Mesenchymal stem cell (in vitro differentiated cells and primary cell): Measurements from ENCODE around the gene CAMK1G.

Experiments used
- DNase-seq: peaks from one replicate; pipeline ENCODE4 v3.0.0-alpha.2; 2013
- H2AFZ ChIP-seq: one replicate; pipeline ENCODE4 v1.6.1; 2013; ENCODE audit warnings: low read depth, mild to moderate bottlenecking, control low read depth, inconsistent platforms, low read length, moderate library complexity
- H2AK5ac ChIP-seq: 2 replicates; pipeline ENCODE4 v1.6.1; 2013; ENCODE audit warnings: low read length, moderate library complexity, mild to moderate bottlenecking, inconsistent platforms; ENCODE audit not compliant: severe bottlenecking
- H2BK120ac ChIP-seq: one replicate; pipeline ENCODE4 v1.6.1; 2013; ENCODE audit warnings: low read depth, mild to moderate bottlenecking, inconsistent platforms, low read length, moderate library complexity
- H2BK12ac ChIP-seq, 2 experiments: one replicate each; pipeline ENCODE4 v1.6.1; 2013; ENCODE audit warnings: inconsistent platforms in 2 of 2, low read length in 2 of 2, mild to moderate bottlenecking in 2 of 2, moderate library complexity in 2 of 2, control low read depth in 1 of 2
- H2BK15ac ChIP-seq: one replicate; pipeline ENCODE4 v1.6.1; 2013; ENCODE audit warnings: mild to moderate bottlenecking, low read depth, inconsistent platforms; ENCODE audit not compliant: poor library complexity, severe bottlenecking
- H2BK5ac ChIP-seq: 2 replicates; pipeline ENCODE4 v1.6.1; 2013; ENCODE audit warnings: low read depth, mild to moderate bottlenecking, low read length, control low read depth, inconsistent platforms; ENCODE audit not compliant: poor library complexity, severe bottlenecking
- H3K14ac ChIP-seq, 2 experiments: one replicate each; pipeline ENCODE4 v1.6.1; 2013; ENCODE audit warnings: inconsistent platforms in 2 of 2, low read length in 2 of 2, control low read depth in 1 of 2, mild to moderate bottlenecking in 1 of 2, moderate library complexity in 1 of 2
- H3K18ac ChIP-seq, 2 experiments: one replicate each; pipeline ENCODE4 v1.6.1; 2013; ENCODE audit warnings: inconsistent platforms in 2 of 2, low read length in 2 of 2, control low read depth in 1 of 2, low read depth in 1 of 2, mild to moderate bottlenecking in 1 of 2
- H3K23ac ChIP-seq, 2 experiments: one replicate each; pipeline ENCODE4 v1.6.1; 2013; ENCODE audit warnings: inconsistent platforms in 2 of 2, low read length in 2 of 2, mild to moderate bottlenecking in 2 of 2, moderate library complexity in 2 of 2, control low read depth in 1 of 2
- H3K27ac ChIP-seq: 2 replicates; pipeline ENCODE4 v1.5.1; 2013; ENCODE audit warnings: mild to moderate bottlenecking, moderate library complexity, low read length, control low read depth, inconsistent platforms; ENCODE audit not compliant: poor library complexity, severe bottlenecking
- H3K27me3 ChIP-seq, 2 experiments: 2 replicates each; pipeline versions ENCODE4 v1.6.1 to v1.7.0; 2013; ENCODE audit warnings: low read length in 2 of 2, mild to moderate bottlenecking in 2 of 2, moderate library complexity in 2 of 2, control low read depth in 1 of 2, inconsistent platforms in 1 of 2; ENCODE audit not compliant: control insufficient read depth in 1 of 2, insufficient read depth in 1 of 2
- H3K36me3 ChIP-seq, 2 experiments: 2 replicates each; pipeline versions ENCODE4 v1.6.1 to v1.7.0; 2013; ENCODE audit warnings: low read length in 2 of 2, control low read depth in 1 of 2, inconsistent platforms in 1 of 2, low read depth in 1 of 2, mild to moderate bottlenecking in 1 of 2; ENCODE audit not compliant: insufficient read depth in 2 of 2, control insufficient read depth in 1 of 2
- H3K4ac ChIP-seq, 2 experiments: one replicate each; pipeline ENCODE4 v1.6.1; 2013; ENCODE audit warnings: inconsistent platforms in 2 of 2, low read length in 2 of 2, mild to moderate bottlenecking in 2 of 2, moderate library complexity in 2 of 2, control low read depth in 1 of 2, low read depth in 1 of 2
- H3K4me1 ChIP-seq: 2 replicates; pipeline ENCODE4 v1.6.1; 2013; ENCODE audit warnings: low read depth, low read length, control low read depth; ENCODE audit not compliant: control insufficient read depth, insufficient read depth
- H3K4me2 ChIP-seq: 2 replicates; pipeline ENCODE4 v1.6.1; 2013; ENCODE audit warnings: low read length, mild to moderate bottlenecking, inconsistent platforms; ENCODE audit not compliant: poor library complexity, severe bottlenecking
- H3K4me3 ChIP-seq, 2 experiments: 2 replicates each; pipeline versions ENCODE4 v1.5.1 to v1.7.0; 2013; ENCODE audit warnings: low read length in 2 of 2, mild to moderate bottlenecking in 2 of 2, control low read depth in 1 of 2, low read depth in 1 of 2; ENCODE audit not compliant: insufficient read depth in 1 of 2
- H3K79me1 ChIP-seq: replicated peaks from 2 replicates; pipeline ENCODE4 v1.6.1; 2013; ENCODE audit warnings: mild to moderate bottlenecking, control low read depth, low read length, inconsistent platforms; ENCODE audit not compliant: poor library complexity, severe bottlenecking
- H3K9ac ChIP-seq: 2 replicates; pipeline ENCODE4 v1.7.0; 2013; ENCODE audit warnings: mild to moderate bottlenecking, low read length, moderate library complexity
- H3K9me3 ChIP-seq: 2 replicates; pipeline ENCODE4 v1.7.0; 2013; ENCODE audit warnings: mild to moderate bottlenecking, low read length; ENCODE audit not compliant: control insufficient read depth
- H4K8ac ChIP-seq: one replicate; pipeline ENCODE4 v1.6.1; 2013; ENCODE audit warnings: inconsistent platforms, mild to moderate bottlenecking, low read length, moderate library complexity
- H4K91ac ChIP-seq: one replicate; pipeline ENCODE4 v1.6.1; 2013; ENCODE audit warnings: mild to moderate bottlenecking, low read length, inconsistent platforms
- WGBS: methylation state at CpG from one replicate; pipeline ENCODE4 v1.1.7; 2013; ENCODE audit warnings: mixed read lengths; 5-methylcytosine and 5-hydroxymethylcytosine counted together

CAMK1G gene

GRCh38 chr1:209629621-209630382 is 46.3 kb downstream of the CAMK1G start:
- H3K9ac ChIP-seq = no peak overlapping the region
- no peaks in the 10 kb centered on the region for H3K27me3 ChIP-seq
- H3K9me3 ChIP-seq = no peaks in the 10 kb centered on the region
- no peak overlapping the region for H4K8ac ChIP-seq
- H4K91ac ChIP-seq = no peak overlapping the region
- WGBS = 97% methylated on average over 11 of the region's 11 CpGs
- no peak overlapping the region for H2AFZ ChIP-seq
- H2AK5ac ChIP-seq = no peak overlapping the region
- H3K4me1 ChIP-seq = peaks cover 30% of the 10 kb centered on the region
- H3K36me3 ChIP-seq = peaks cover 0 to 3% of the 10 kb centered on the region in 2 experiments
- DNase-seq = no peak
- H3K14ac ChIP-seq = no peak overlapping the region
- H2BK12ac ChIP-seq = no peak overlapping the region
- no peak overlapping the region for H2BK5ac ChIP-seq
- no peak overlapping the region for H3K4me3 ChIP-seq
- H3K23ac ChIP-seq = no peak overlapping the region
- peak overlapping the region in 1 of 2 experiments; percentile 30 for H3K4ac ChIP-seq
- no peak overlapping the region for H2BK15ac ChIP-seq
- H2BK120ac ChIP-seq = no peak overlapping the region
- no peaks in the 10 kb centered on the region for H3K79me1 ChIP-seq
- peak overlapping the region in 1 of 2 experiments; percentile 52 for H3K18ac ChIP-seq
- H3K27ac ChIP-seq = no peak overlapping the region
- no peak overlapping the region for H3K4me2 ChIP-seq

- Histone ChIP-seq H2BK15ac (no peak overlapping the region), H3K36me3 (peaks cover 0 to 3% of the 10 kb centered on the region in 2 experiments), H4K91ac (peak overlapping the region; percentile 1), H3K79me1 (no peaks in the 10 kb centered on the region), H4K8ac (no peak overlapping the region), H3K4me2 (no peak overlapping the region), H3K14ac (no peak overlapping the region), H3K4me3 (no peak overlapping the region), H3K23ac (no peak overlapping the region), H3K27me3 (no peaks in the 10 kb centered on the region), H2AFZ (no peak overlapping the region), H3K27ac (no peak overlapping the region), H3K4ac (no peak overlapping the region), H3K18ac (no peak overlapping the region), H2BK120ac (no peak overlapping the region), H2AK5ac (no peak overlapping the region), H2BK12ac (no peak overlapping the region), H3K9me3 (no peaks in the 10 kb centered on the region), H3K9ac (no peak overlapping the region), H3K4me1 (peaks cover 23% of the 10 kb centered on the region), H2BK5ac (no peak overlapping the region)
- 79% methylated on average over 17 of the region's 17 CpGs for WGBS
- no peak for DNase-seq
Measured at GRCh38 chr1:209630383-209631225, 47.1 kb downstream of the CAMK1G start.

GRCh38 chr1:209633335-209633997 is 50.0 kb downstream of the CAMK1G start:
- no peaks in the 10 kb centered on the region for H3K79me1 ChIP-seq
- H2BK5ac ChIP-seq = no peak overlapping the region
- H3K4me2 ChIP-seq = no peak overlapping the region
- no peak overlapping the region for H3K4ac ChIP-seq
- H3K27me3 ChIP-seq = no peaks in the 10 kb centered on the region
- no peak overlapping the region for H2AFZ ChIP-seq
- H3K9ac ChIP-seq = no peak overlapping the region
- H3K4me1 ChIP-seq = peaks cover 5% of the 10 kb centered on the region
- no peak overlapping the region for H2BK12ac ChIP-seq
- no peak overlapping the region for H3K14ac ChIP-seq
- H3K18ac ChIP-seq = no peak overlapping the region
- H3K4me3 ChIP-seq = no peak overlapping the region
- H3K27ac ChIP-seq = no peak overlapping the region
- no peak overlapping the region for H2AK5ac ChIP-seq
- DNase-seq = no peak
- H4K8ac ChIP-seq = no peak overlapping the region
- H2BK120ac ChIP-seq = no peak overlapping the region
- no peak overlapping the region for H4K91ac ChIP-seq
- H2BK15ac ChIP-seq = no peak overlapping the region
- peaks cover 0 to 3% of the 10 kb centered on the region in 2 experiments for H3K36me3 ChIP-seq
- no peak overlapping the region for H3K23ac ChIP-seq
- WGBS = 92% methylated on average over 6 of the region's 6 CpGs
- no peaks in the 10 kb centered on the region for H3K9me3 ChIP-seq
